ENCODE data around the gene RHOC.

RHOC gene

DNA sequence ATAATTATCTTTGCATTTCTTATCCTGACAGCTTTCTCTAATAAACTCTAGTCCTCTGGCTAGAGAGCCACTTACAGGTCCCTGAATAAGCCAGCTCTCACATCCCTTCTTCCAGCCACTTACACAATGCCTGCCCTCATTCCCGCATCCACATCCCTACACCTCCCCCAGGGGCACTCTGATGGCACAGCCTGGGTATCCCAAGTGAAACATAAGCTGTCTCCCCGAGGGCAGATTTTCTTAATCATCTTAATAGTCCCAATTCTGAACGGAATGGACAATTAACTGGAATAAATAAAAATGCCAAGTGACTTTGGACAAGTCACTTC, 4.9 kb downstream of the RHOC start:
- no peak for DNase-seq (ENCODE audit: low read depth)

DNA sequence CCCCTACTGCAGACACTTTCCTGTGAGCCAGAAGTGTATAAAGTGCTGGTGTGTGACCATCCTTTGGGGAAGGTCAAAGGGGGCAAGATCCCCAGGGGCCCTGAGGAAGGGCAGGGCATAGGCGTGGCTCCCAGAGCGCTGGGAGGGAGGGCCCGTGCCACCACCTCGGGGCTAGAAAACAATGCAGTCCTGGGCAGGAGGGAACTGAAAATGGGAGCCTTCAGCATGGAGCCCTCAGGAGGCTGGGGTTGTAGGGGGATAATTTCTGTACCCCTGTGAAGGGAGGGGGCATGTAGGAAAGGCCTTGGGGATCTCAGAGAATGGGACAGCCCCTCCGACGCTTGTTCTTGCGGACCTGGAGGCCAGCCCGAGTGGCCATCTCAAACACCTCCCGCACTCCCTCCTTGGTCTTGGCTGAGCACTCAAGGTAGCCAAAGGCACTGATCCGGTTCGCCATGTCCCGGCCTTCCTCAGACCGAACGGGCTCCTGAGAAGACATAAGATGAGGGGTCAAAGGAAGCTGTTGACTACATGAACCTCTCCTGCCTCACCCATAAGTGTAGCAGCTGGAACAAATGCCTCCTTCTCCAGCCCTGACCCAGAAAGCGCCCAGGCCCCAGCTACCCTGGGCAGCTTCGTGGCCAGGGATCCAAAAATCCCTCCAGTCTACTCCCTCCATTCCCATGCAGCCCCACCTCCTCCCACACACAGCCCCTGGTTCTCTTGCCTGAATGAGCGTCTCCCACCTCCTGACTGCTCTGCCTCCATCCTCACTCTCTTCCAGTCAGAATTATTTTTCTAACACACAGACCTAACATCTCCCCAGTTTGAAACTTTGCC, 5.5 kb downstream of the RHOC start:
- no peak for DNase-seq (ENCODE audit: low read depth)

DNA sequence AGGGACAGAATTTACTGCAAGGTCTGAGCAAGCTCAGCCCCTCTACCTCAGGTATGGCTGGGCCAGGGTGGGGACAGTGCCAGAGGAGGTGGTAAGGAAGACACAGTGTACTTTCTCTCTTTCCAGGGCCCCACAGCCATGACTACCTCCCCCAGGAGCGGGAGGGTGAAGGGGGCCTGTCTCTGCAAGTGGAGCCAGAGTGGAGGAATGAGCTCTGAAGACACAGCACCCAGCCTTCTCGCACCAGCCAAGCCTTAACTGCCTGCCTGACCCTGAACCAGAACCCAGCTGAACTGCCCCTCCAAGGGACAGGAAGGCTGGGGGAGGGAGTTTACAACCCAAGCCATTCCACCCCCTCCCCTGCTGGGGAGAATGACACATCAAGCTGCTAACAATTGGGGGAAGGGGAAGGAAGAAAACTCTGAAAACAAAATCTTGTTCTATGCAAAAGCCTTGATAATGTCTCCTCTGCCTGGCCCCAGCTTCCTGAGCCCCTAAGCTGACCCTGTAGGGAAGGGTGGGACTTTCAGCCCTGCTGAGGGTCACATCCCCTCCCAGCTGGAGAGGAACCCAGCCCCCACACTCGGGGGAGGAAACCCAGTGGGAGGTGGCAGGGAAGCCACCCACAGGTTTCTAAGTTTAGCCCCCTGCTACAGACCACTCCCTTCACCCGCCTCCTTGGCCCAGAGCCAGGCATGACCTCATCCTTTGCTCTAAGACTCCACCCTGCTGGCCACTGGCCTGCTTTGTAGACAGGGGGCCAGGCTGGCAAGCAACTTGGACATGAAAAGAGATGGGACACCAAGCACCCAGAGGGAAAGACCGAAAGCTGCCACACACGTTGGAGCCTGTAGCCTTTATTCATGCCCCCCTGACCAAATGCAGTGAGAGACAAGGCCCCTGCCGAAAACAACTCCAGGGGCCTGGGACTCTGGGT, 6.4 kb downstream of the RHOC start:
- peak; percentile 96 for DNase-seq (ENCODE audit: low read depth)

DNA sequence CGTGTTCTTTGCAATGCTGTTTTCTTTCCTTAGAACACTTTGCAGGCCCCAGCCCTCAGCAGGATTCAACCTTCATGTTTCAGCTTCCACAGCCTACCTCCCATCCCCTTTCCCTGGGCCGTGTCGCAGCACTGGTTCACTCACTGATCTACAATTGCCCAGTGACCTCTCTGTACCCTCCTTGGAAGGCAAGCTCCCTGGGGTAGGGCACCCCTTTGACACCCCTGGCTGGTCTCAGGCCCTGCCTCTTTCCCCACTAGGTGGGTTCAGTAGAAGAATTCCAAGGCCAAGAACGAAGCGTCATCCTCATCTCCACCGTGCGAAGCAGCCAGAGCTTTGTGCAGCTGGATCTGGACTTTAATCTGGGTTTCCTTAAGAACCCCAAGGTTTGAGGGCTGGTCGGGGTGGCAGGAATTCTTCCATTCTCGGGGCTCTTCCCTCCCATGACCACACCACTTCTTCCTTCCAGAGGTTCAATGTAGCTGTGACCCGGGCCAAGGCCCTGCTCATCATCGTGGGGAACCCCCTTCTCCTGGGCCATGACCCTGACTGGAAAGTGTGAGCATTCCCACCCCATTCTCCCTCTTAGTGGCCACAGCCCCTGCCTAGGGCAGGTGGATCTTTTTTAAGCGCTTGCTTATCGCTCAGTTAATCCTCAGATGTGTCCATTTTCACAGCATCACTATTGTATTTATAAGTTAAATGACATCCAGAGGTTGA, 7.3 kb downstream of the RHOC start:
- DNase-seq (ENCODE audit: low read depth): no peak

DNA sequence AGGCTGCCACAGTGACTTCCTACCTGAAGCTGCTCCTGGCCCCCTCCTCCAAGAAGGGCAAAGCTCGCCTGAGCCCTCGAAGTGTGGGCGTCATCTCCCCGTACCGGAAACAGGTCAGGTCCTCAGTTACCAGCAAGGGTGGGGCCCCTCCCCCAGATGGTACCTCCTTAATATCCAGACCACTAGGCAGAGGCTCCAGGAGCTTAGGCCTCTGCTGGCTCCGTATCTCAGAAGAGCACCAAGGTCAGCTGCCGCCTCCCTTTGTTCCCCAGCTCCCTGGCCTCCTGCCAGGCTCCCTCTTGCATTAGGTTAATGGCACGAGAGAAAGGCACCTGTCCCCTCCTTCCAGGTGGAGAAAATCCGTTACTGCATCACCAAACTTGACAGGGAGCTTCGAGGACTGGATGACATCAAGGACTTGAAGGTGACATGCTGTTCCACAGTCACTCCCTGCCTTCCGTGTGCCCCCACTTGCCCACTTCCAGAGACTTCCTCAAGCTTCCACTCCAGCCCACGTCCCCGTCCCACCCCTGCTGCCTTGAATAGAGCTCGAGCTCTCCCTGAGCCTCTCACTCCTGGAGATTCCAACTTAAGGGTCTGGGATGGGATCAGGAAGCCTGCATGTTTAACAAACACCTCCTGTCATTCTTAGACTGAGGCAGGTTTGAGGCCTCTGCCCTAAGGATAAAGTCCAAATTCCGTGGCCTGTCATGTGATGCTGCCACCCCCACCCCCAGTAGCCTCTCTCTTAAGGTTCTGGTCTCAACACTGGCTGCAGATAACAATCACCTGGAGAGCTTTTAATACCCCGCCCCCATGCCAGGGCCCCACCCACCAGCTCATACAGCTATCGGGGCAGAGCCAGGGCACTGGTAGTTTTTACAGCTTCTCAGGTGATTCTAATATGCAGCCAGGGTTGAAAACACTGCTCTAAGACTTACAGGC, 8.3 kb downstream of the RHOC start:
- no peak for DNase-seq (ENCODE audit: low read depth)

DNA sequence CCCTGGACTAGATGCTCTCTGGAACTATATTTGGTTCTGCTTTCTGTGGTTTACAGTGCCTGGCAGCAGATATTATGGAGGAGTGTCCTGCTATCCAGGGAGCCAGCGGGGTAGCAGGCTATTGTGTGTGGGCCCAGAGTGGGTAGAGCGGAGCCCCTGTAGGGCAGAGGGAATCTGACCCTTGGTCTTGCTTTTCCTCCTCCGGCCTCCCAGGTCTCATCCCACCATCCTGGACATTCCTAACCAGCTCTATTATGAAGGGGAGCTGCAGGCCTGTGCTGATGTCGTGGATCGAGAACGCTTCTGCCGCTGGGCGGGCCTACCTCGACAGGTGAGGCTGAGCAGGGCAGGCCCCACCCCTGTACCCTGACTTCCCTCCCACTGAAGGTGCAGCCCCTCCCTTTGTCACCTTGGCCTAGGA, 9.1 kb downstream of the RHOC start:
- no peak for DNase-seq (ENCODE audit: low read depth)

DNA sequence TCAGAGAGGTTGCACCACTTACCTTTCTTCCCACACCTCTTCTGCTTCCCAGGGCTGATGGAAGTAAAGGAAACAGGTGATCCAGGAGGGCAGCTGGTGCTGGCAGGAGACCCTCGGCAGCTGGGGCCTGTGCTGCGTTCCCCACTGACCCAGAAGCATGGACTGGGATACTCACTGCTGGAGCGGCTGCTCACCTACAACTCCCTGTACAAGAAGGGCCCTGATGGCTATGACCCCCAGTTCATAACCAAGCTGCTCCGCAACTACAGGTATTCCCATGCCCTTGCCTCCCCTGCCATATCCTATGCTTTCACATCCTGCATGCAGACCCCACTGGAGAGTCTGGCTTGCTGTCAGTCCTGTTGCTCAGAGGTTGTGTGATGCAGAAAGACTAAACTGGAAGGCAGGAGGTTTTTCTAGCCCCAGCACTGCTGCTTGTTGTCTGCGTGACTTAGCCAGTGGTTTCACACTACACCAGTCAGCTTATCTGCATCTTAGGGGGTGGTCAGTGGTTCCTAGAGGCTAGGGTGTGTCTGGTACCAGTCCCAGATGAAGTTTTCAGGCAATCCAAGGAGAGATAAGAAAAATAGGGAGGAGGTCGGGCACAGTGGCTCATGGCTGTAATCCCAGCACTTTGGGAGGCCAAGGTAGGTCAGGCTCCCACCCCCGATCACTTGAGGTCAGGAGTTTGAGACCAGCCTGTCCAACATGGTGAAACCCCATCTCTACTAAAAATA, 10.2 kb downstream of the RHOC start:
- no peak for DNase-seq (ENCODE audit: low read depth)

DNA sequence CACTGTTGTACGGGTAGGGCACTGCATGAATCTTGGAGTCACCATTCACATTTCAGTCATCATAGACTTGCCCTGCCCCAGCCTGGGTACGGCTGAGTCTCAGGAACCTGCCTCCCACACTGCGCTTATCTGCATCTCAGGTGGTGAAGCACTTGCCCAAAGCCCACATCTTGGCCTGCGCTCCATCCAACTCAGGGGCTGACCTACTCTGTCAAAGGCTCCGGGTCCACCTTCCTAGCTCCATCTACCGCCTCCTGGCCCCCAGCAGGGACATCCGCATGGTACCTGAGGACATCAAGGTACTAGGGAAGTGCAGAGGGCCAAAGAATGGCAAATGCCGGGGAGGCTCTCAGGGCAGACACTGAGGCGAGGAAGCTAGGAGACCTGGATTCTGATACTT, 11.7 kb downstream of the RHOC start:
- no peak for DNase-seq (ENCODE audit: low read depth)

DNA sequence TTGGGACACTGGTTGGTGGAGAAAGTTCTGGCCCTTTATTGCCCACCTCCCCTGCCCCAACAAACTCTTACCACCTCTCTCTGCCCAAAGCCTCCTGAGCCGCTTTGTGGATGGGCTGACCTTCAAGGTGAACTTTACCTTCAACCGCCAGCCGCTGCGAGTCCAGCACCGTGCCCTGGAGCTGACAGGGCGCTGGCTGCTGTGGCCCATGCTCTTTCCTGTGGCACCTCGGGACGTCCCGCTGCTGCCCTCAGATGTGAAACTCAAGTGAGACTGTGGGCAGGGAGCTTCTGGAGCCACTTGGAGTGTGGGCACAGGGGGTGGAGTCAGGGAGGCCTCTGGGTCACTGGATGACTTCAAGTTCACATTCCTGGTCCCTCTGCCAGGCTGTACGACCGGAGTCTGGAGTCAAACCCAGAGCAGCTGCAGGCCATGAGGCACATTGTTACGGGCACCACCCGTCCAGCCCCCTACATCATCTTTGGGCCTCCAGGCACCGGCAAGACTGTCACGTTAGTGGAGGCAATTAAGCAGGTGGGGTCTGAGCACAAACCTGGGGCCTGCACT, 12.5 kb downstream of the RHOC start:
- no peak for DNase-seq (ENCODE audit: low read depth)

DNA sequence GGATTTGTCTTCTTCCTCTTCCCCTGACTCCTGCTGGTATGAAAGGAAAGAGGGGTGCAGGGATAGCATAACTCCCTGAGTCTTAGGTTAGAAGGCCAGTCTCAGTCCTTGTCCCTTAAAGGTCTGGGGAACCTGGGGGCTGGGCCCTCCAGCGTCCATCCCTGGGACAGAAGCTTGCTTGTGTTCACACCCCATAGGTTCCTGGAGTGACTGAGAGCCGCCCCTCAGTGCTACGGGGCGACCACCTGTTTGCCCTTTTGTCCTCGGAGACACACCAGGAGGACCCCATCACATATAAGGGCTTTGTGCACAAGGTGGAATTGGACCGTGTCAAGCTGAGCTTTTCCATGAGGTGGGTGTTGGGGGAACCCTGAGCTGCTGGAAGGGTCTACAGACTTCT, 13.1 kb downstream of the RHOC start:
- DNase-seq (ENCODE audit: low read depth): no peak

DNA sequence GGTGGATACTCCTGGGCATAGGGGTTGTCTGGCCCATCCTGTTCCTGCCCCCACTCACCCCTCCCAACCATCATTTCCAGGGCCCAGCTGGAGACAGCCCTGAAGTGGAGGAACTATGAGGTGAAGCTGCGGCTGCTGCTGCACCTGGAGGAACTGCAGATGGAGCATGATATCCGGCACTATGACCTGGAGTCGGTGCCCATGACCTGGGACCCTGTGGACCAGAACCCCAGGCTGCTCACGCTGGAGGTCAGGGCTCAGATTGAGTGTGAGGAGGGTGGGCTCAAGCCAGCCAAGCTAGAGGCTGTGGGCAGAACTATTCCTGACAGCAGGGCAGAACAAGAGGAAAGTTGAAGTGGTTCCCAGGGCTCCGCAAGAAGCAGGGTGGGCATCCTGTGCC, 14.2 kb downstream of the RHOC start:
- DNase-seq (ENCODE audit: low read depth): no peak

DNA sequence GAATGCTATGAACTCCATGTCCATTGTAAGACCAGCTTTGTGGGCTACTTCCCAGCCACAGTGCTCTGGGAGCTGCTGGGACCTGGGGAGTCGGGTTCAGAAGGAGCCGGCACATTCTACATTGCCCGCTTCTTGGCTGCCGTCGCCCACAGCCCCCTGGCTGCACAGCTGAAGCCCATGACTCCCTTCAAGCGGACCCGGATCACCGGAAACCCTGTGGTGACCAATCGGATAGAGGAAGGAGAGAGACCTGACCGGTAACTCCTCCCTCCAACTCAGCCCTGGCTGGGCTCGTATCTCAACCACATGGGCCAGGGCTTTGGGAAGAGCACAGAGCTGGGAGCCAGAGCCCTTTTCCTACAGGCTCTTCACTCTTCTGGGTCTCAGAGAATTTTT, 17.1 kb downstream of the RHOC start:
- no peak for DNase-seq (ENCODE audit: low read depth)

DNA sequence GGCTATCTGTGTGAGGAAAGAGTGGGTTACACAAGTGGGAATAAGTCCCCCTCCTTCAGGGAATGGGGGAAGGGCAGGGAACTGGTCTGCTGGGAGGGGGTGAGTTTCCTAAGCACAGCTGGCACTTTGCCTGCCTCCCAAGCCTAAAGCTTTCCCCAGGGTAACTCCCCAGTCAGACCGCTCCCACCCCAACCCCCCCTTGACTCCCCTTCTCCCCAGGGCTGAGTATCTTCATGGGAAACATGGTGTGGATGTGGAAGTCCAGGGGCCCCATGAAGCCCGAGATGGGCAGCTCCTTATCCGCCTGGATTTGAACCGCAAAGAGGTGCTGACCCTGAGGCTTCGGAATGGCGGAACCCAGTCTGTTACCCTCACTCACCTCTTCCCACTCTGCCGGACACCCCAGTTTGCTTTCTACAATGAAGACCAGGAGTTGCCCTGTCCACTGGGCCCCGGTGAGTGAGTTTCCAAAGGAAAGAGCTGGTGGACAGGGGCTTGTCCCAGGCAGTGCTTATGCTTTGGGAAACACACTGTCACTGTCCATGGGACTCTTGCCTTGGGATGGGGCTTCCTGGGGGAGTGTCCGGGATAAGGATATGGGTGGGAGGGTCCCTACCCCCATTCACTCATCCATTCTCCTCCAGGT, 17.6 kb downstream of the RHOC start:
- no peak for DNase-seq (ENCODE audit: low read depth)

DNA sequence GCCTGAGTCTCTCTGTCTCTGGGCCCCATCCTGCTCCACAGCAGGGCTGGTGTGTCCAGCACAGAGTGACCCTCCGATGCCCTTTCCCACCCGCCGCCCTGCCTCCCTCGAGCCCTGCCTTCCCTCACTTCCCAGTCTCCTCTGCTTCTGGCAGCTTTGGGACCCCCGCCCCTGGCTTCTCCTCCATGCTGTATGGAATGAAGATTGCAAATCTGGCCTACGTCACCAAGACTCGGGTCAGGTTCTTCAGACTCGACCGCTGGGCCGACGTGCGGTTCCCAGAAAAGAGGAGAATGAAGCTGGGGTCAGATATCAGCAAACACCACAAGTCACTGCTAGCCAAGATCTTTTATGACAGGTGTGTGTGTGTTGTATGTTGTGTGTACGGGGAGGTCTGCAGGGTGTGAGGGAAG, 18.1 kb downstream of the RHOC start:
- DNase-seq (ENCODE audit: low read depth): no peak

DNA sequence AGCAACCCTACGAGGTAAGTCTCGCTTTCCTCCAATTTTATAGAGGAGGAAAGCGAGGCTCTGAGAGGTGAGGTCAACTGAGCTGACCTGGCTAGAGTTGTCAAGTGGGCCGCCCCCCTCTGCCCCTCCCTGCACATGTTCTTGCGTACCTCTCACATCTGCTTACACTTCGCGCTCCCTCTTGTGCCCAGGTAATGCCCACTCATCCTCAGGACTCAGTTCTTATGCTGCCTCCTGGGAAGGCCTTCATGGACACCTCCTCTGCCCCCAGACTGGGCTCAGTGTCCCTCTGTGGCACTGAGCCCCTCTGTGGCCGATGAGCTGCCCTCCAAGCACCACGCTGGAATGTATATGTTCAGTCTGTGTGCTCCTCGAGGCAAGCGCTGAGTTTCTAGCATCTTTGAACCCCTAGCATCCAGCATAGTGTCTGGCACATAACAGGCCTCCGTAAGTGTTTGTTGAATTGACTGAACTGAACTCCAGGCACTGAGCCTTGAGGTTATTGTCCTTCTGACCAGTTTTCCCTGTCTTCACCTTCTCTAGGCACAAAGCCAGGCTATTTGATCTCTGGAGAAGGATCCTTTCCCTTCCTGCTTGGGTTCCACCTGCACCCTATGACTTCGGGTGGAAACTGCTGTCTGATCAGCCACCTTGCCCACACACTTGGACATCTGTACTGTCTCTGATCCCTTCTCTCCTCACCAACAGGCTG, 19.0 kb downstream of the RHOC start:
- DNase-seq (ENCODE audit: low read depth): no peak

DNA sequence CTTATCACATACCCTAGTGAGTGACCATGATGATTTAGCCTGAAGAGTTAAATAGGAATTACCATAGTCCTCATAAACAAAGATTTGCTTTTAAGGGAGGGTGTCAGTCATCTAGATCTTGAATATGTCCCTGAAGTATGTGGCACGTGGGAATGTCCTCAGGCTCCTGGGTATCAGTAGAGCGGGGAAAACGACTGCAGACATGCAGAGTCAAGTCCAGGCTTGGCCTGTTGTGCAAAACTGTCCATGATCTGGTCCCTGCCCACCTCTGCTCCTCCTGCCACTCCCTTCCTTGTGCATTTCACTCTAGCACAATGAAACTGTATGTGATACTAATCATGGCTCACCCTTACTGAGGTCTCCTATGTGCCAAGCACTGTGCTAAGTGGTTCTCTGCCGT, 19.6 kb downstream of the RHOC start:
- DNase-seq (ENCODE audit: low read depth): no peak

DNA sequence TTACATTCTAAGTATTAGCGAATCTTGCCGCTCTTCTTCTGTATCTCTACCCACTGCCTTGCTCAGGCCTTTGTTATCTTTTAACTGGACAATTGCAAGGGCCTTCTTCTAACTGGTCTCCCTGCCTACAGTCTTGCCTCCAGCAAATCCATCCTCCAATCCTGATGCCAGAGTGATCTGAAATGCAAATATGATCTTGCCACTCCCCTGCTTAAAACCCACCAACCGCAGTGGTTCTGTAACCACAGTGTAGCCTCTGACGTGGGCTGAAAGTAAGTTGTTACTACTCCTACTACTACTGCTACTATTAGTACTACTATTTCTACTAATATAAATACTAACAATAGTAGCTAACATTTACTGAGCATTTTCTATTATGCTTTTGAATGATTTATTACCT, 20.1 kb downstream of the RHOC start:
- DNase-seq (ENCODE audit: low read depth): no peak

DNA sequence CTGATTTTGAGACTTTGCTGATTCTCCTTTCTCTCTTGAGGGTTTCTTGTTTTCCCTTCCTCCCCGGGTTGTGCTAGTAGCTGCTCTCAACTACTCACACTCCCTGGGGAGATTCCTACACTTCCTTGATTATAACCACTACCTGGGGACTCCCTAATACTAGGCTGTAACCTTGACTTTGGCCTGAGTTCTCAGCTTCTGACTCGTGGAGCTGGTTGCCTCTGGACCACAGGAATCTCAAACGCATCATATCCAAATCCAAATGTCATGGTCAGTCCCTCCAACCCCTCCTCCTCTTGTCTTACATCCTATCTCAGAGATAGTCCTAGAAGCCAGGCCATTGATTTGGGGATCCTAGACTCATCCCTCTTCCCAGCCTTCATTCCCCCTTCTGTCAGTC, 20.5 kb downstream of the RHOC start:
- no peak for DNase-seq (ENCODE audit: low read depth)

DNA sequence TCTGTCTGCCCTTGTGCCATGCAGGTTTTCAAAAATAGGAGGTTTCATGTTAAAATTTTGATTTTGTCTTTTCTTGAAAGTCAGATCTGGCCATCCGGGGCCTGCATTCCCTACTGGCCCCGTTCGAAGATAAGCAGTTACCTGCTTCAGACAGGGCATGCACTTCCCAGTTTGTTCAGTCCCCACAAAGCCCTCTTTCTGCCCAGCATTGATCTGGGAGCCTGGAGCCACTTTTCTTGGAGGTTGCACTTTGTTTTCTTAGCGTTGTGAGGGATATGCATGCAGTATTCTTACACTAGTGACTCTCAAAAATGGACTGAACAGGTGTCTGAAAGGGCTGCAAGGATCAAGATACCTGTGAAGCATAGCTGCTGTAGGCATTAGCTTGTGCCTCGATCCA, 21.0 kb downstream of the RHOC start:
- DNase-seq (ENCODE audit: low read depth): no peak
